PC-9 (cell line): Measurements from ENCODE around the gene PRKCA. TPM values are rescaled to one million over a fixed set of nuclear protein-coding genes. Genes with fewer than 3 reads are reported as not detected.

Experiments used
- BruUV-seq: library from RNA; stranded (reverse); fragments of 400-500 nt; replicated peaks from 2 replicates; lab custom pipeline; 2021; lab: Mats Ljungman, UMichigan
- CTCF ChIA-PET: fragments of 300-600 bp; sonication (Branson Sonifier 250); formaldehyde crosslinking; loops from one replicate; lab custom pipeline; 2022; ENCODE audit warnings: antibody characterized with exemption; lab: Charles Lee
- POLR2A ChIA-PET: fragments of 300-600 bp; sonication (Branson Sonifier 250); formaldehyde crosslinking; loops from one replicate; lab custom pipeline; 2022; ENCODE audit warnings: antibody characterized with exemption; ENCODE audit not compliant: unreplicated experiment; lab: Charles Lee
- DNase-seq, 2 experiments: peaks; one replicate each; pipeline versions ENCODE4 v3.0.0 to v3.0.0-alpha.2; 2015 to 2022; ENCODE audit warnings: mixed read lengths in 1 of 2
- H2AFZ ChIP-seq: fragments of 200-600 bp; sonication (generic); 2 replicates; pipeline ENCODE4 v1.8.1; 2017; ENCODE audit warnings: antibody characterized with exemption
- H3F3A ChIP-seq: fragments of 200-600 bp; sonication (generic); 2 replicates; pipeline ENCODE4 v1.8.1; 2017; ENCODE audit warnings: antibody characterized with exemption, mild to moderate bottlenecking, low read depth; ENCODE audit not compliant: insufficient read depth
- H3K27ac ChIP-seq: fragments of 200-600 bp; sonication (generic); 2 replicates; pipeline ENCODE4 v1.6.1; 2016; ENCODE audit warnings: mixed run types
- H3K27me3 ChIP-seq: fragments of 200-600 bp; sonication (generic); 2 replicates; pipeline ENCODE4 v1.6.1; 2016; ENCODE audit warnings: low read depth, mixed run types; ENCODE audit not compliant: insufficient read depth
- H3K36me3 ChIP-seq: fragments of 200-600 bp; sonication (generic); 2 replicates; pipeline ENCODE4 v1.6.1; 2016; ENCODE audit warnings: low read depth, mixed run types
- H3K4me1 ChIP-seq: fragments of 200-600 bp; sonication (generic); replicated peaks from 2 replicates; pipeline ENCODE4 v1.6.1; 2016; ENCODE audit warnings: mixed run types; ENCODE audit not compliant: insufficient read depth
- H3K4me2 ChIP-seq: fragments of 200-600 bp; sonication (generic); 2 replicates; pipeline ENCODE4 v1.6.1; 2017; ENCODE audit warnings: mixed run types
- H3K4me3 ChIP-seq: fragments of 200-600 bp; sonication (generic); 2 replicates; pipeline ENCODE4 v1.6.1; 2016; ENCODE audit warnings: mixed run types
- H3K79me2 ChIP-seq: fragments of 200-600 bp; sonication (generic); 2 replicates; pipeline ENCODE4 v1.6.1; 2017; ENCODE audit warnings: low read depth, mixed run types
- H3K9me2 ChIP-seq: fragments of 200-600 bp; sonication (generic); 2 replicates; pipeline ENCODE4 v1.8.1; 2017; ENCODE audit warnings: mild to moderate bottlenecking; ENCODE audit not compliant: insufficient read depth
- H3K9me3 ChIP-seq: fragments of 200-600 bp; sonication (generic); 2 replicates; pipeline ENCODE4 v1.8.1; 2016; ENCODE audit warnings: low read depth; ENCODE audit not compliant: insufficient read depth
- H4K20me1 ChIP-seq: fragments of 200-600 bp; sonication (generic); 2 replicates; pipeline ENCODE4 v1.8.1; 2017; ENCODE audit not compliant: insufficient read depth
- CTCF ChIP-seq: fragments of 200-600 bp; sonication (generic); conservative IDR thresholded peaks from 2 replicates; pipeline ENCODE4 v1.6.1; 2017; ENCODE audit warnings: mixed run types, antibody characterized with exemption, mild to moderate bottlenecking, moderate library complexity
- EZH2 ChIP-seq: fragments of 200-600 bp; sonication (generic); IDR thresholded peaks from 2 replicates; pipeline ENCODE4 v1.8.0; 2017; ENCODE audit warnings: antibody characterized with exemption, low read depth
- intact Hi-C: fragments of 100-400 bp; cut with micrococcal nuclease; formaldehyde crosslinking; loops from one replicate; pipeline ENCODE4 v1.10.0; 2022; ENCODE audit not compliant: unreplicated experiment
- total RNA-seq: library from RNA; stranded (reverse); gene quantifications from 2 replicates; pipeline ENCODE4 v1.2.3, GENCODE V29; 2021

PRKCA gene
- total RNA-seq, 1 experiment from 2014 or later = 23.1 TPM

- ChIA-PET CTCF (no interaction called here), POLR2A (interaction anchor here (0.6 kb wide), 1 partner anchor 67 kb away, joined by 3 read pairs; no protein-coding TSS in a partner anchor)
- Histone ChIP-seq H4K20me1 (no peaks in the 10 kb centered on the region), H3F3A (peaks cover 36% of the 10 kb centered on the region), H3K4me1 (peaks cover 21% of the 10 kb centered on the region), H3K36me3 (no peaks in the 10 kb centered on the region), H2AFZ (no peak overlapping the region), H3K27me3 (no peaks in the 10 kb centered on the region), H3K27ac (no peak overlapping the region), H3K79me2 (peaks cover 75% of the 10 kb centered on the region), H3K4me2 (no peak overlapping the region), H3K9me2 (no peaks in the 10 kb centered on the region), H3K4me3 (no peak overlapping the region), H3K9me3 (no peaks in the 10 kb centered on the region)
- TF ChIP-seq CTCF (no peak), EZH2 (no peak)
- intact Hi-C loops = loop anchor here (10.0 kb wide), 1 partner anchor 163 kb away; no protein-coding TSS in a partner anchor
- no peak for DNase-seq
- BruUV-seq = no TSS peak
Observed at GRCh38 chr17:66381701-66382362, 79.4 kb downstream of the PRKCA start.

DNA sequence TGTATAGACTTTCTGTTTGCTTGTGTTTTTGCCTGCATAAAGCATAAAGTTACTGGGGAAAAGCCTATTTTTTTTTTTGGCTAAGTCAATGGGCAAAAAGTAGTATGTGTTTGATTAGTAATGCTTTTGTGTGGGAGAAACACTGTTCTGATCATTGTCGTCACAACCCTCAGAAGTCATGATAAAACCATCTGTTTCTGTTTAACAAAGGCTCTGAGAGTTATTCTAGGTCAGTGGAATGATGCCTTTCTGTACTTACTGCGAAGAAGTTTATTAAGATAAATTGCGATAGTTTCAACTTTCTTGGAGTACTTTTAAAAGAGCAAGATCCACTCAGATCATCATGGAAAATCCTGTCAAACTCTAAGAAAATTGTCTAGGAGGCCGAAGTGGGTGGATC, 80.9 kb downstream of the PRKCA start:
- Histone ChIP-seq H3K9me3 (no peaks in the 10 kb centered on the region), H3K4me1 (peaks cover 36% of the 10 kb centered on the region), H3K27ac (no peak overlapping the region), H3K4me3 (no peak overlapping the region), H3K79me2 (peaks cover 70% of the 10 kb centered on the region), H3K36me3 (0 out of 2 replicates have a peak, but pooled peaks cover 1% of the 10 kb centered on the region), H3K4me2 (no peak overlapping the region), H2AFZ (no peak overlapping the region), H3K27me3 (no peaks in the 10 kb centered on the region), H3K9me2 (no peaks in the 10 kb centered on the region), H3F3A (peaks cover 51% of the 10 kb centered on the region), H4K20me1 (no peaks in the 10 kb centered on the region)
- no peak for TF ChIP-seq EZH2
- TF ChIP-seq CTCF = no peak
- BruUV-seq = no TSS peak
- intact Hi-C loops = loop anchor here (10.0 kb wide), 1 partner anchor 161 kb away; no protein-coding TSS in a partner anchor
- no peak for DNase-seq
- ChIA-PET POLR2A (no interaction called here), CTCF (no interaction called here)

DNA sequence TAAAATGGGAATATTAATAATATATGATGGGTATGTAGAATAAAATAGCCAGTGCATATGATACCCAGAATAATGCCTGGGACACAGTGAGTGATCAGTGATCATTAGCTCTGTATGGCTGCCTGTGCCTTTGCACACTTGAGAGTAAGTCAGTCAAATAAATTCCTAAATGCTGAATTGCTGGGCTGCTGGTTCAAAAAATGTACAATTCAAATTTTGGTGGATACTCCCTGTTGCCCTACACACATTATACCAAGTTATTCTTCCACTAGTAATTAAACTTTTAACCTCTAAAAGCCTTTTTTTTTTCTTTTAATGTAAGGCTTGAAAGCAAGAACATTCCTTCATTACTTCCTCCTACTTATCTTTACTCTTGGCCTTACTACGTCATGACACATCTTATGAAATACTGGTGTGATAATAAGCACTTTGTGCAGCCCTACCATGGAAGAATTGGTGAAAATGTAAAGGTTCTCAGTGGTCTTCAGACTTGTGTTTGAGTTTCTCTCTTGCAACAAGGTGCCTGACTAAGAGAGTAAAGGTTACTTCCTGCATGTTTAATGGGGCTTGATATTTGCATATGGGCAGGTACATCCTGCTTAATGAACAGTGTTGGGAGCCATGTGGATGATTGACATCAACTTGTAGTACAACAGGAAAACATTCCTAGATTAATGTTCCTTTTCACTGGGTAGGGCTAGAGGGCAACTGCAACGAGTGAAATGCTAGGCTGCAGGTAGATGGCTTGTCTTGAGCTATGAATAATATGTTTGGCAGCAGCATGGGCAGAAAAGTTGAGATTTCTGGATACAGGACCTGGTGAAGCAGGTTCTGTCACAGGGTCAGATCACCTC, 84.3 kb downstream of the PRKCA start:
- intact Hi-C loops = loop anchor here (1.0 to 10.0 kb wide), 6 partner anchors 80 to 251 kb away; no protein-coding TSS in a partner anchor
- POLR2A ChIA-PET = interaction anchor here (0.6 to 1.0 kb wide), 4 partner anchors 11 to 82 kb away, joined by 3 to 5 read pairs (median 4); no protein-coding TSS in a partner anchor
- BruUV-seq = no TSS peak
- peak; percentile 52 to 100 for DNase-seq
- H3K27ac ChIP-seq = peak overlapping the region; percentile 97
- H4K20me1 ChIP-seq = no peaks in the 10 kb centered on the region
- peaks cover 41% of the 10 kb centered on the region for H3K4me1 ChIP-seq
- peaks cover 55% of the 10 kb centered on the region for H3F3A ChIP-seq
- H3K9me3 ChIP-seq = no peaks in the 10 kb centered on the region
- no peaks in the 10 kb centered on the region for H3K9me2 ChIP-seq
- 0 out of 2 replicates have a peak, but pooled peaks cover 10% of the 10 kb centered on the region for H3K36me3 ChIP-seq
- no peaks in the 10 kb centered on the region for H3K27me3 ChIP-seq
- CTCF ChIA-PET = no interaction called here
- H3K79me2 ChIP-seq = peaks cover 72% of the 10 kb centered on the region
- peak overlapping the region; percentile 71 for H3K4me2 ChIP-seq
- H3K4me3 ChIP-seq = peak overlapping the region; percentile 37
- no peak for TF ChIP-seq CTCF
- no peak for TF ChIP-seq EZH2
- peak overlapping the region; percentile 40; the same call in 1 of the 2 replicates for H2AFZ ChIP-seq
